ENCODE data around the gene SEM1.

The SEM1 gene

DNA sequence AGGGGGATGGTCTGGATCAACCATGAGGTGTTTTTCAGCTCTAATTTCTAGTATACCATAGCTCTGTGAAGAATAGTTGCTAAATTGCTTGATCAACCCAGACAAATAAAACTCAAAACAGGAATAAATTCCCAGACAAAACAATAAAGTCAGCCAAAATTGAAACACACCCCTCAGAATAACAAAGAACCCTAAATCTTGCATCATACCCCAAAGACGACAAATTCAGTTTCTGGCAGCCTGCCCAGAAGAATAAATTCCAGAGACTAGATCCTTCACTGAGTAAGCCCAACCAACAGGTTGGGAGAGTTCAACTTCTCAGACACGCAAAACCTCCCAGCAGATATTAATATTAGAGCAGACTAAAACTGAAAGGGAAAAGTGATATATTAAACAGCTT, 11.2 kb upstream of the SEM1 start:
- TF ChIP-seq CTCF (conservative IDR thresholded peaks at IDR 0.05; ENCODE audit: control insufficient read depth, insufficient read depth, low read depth, low read length): no peak
- no peak overlapping the region for H3K4me3 ChIP-seq (ENCODE audit: control insufficient read depth, low read depth, low read length)
- DNase-seq (ENCODE audit: low read depth): peak; percentile 69

GRCh38 chr7:96719164-96719563, 9.5 kb upstream of the SEM1 start:
- no peak for DNase-seq (ENCODE audit: low read depth)
- no peak overlapping the region for H3K4me3 ChIP-seq (ENCODE audit: control insufficient read depth, low read depth, low read length)
- TF ChIP-seq CTCF (conservative IDR thresholded peaks at IDR 0.05; ENCODE audit: control insufficient read depth, insufficient read depth, low read depth, low read length): no peak

GRCh38 chr7:96718107-96719003, 8.7 kb upstream of the SEM1 start:
- H3K4me3 ChIP-seq (ENCODE audit: control insufficient read depth, low read depth, low read length): no peak overlapping the region
- TF ChIP-seq CTCF (conservative IDR thresholded peaks at IDR 0.05; ENCODE audit: control insufficient read depth, insufficient read depth, low read depth, low read length): no peak
- DNase-seq (ENCODE audit: low read depth): no peak

- no peak for TF ChIP-seq CTCF (conservative IDR thresholded peaks at IDR 0.05; ENCODE audit: control insufficient read depth, insufficient read depth, low read depth, low read length)
- no peak overlapping the region for H3K4me3 ChIP-seq (ENCODE audit: control insufficient read depth, low read depth, low read length)
- no peak for DNase-seq (ENCODE audit: low read depth)
Observed at GRCh38 chr7:96713037-96713436, 3.4 kb upstream of the SEM1 start.

- H3K4me3 ChIP-seq (ENCODE audit: control insufficient read depth, low read depth, low read length): no peak overlapping the region
- no peak for TF ChIP-seq CTCF (conservative IDR thresholded peaks at IDR 0.05; ENCODE audit: control insufficient read depth, insufficient read depth, low read depth, low read length)
- DNase-seq (ENCODE audit: low read depth): no peak
Observed at GRCh38 chr7:96710544-96710943, 898 bp upstream of the SEM1 start.

GRCh38 chr7:96708872-96709271, 774 bp downstream of the SEM1 start:
- TF ChIP-seq CTCF (conservative IDR thresholded peaks at IDR 0.05; ENCODE audit: control insufficient read depth, insufficient read depth, low read depth, low read length): no peak
- no peak for DNase-seq (ENCODE audit: low read depth)
- H3K4me3 ChIP-seq (ENCODE audit: control insufficient read depth, low read depth, low read length): peak overlapping the region; percentile 92

All from fibroblast of mammary gland (primary cell).